ENCODE data around the gene C20orf204. TPM values are rescaled to one million over a fixed set of nuclear protein-coding genes. Genes with fewer than 3 reads are reported as not detected.
"Not testable (repeated sequence)": the region's sequence is repeated elsewhere in the genome, so short reads cannot be mapped to it uniquely, and the experiment has no call there.

Gene C20orf204
- total RNA-seq, 1 donor from 2014 or later = 6.8 TPM

DNA sequence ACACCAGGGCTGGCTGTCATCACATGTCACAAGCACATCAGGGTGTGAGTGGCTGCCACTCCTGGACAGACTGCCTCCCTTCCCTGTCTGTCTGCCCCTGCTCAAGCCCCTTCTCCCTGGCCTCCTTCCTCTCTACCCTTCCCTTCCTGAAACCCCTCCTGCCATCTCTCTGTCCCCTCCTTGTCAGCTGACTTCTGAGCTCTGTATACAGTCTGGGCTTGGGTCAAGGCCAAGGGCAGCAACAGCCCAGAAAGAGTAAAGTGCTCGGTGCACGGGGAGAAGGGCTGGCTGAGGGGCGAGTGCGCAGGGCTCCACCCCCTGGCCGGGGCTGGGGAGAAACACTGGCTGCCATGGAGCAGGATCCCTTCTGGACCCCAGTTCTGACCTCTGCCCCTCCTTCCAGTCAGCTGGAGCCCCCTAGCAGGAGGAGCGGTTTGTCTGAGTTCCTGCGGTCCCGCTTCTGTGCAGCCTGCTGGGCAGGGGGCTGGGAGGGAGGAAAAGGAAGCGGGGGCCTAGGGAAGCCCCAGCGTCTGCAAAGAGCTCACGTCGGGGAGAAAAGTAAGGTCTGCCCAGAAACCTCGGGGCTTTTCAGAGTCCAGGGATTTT lies 46.2 kb downstream of the C20orf204 start:
- DNase-seq (ENCODE audit: extremely low read depth, low read depth, low spot score) = no peak

DNA sequence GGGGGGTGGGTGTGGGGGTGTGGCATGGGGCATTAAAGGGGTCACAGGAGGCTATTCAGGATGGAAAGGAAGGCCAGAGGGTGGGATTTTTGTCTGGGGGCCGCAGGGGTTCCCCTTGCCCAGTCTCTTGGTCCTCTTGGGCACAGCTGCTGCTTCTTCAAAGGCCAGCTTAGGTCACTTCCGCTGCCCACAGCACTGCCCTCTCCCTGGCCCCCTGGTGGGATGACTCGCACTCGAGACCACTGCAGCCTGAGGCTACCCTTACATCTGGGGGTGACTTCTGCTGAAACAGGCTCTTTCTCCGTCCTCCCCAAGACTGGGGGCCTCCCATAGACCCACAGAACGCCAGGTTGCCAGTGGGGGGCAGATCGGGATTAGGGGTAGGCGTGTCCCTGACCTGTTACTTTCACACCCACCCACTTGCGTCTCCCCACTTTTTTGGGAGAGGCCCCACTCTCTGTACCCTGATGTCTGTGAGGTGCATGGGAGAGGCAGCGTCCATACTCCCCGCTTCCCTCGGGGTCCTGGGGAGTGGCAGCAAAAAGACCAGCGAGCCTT lies 46.9 kb downstream of the C20orf204 start:
- no peak for DNase-seq (ENCODE audit: extremely low read depth, low read depth, low spot score)

DNA sequence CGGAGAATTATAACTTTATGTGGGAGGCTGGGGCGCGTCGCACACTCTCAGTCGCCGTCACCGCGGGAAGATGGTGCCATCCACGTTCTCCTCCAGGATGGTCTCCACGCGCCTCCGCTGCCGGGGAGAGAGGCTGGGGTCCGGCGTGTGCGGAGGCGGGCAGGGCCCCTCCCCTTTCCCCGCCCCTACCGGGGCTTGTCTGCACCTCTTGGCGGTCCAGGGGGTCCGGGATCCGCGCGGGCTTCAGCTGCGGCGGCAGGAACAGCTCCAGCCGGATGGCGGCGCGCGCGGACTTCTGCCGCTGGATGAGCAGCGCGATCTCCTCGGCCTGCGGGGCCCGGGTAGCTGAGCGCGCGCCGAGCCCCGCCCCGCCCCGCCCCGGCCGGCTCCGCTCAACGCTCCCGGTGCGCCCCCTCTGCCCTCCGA lies 47.4 kb downstream of the C20orf204 start:
- no peak for DNase-seq (ENCODE audit: extremely low read depth, low read depth, low spot score)

DNA sequence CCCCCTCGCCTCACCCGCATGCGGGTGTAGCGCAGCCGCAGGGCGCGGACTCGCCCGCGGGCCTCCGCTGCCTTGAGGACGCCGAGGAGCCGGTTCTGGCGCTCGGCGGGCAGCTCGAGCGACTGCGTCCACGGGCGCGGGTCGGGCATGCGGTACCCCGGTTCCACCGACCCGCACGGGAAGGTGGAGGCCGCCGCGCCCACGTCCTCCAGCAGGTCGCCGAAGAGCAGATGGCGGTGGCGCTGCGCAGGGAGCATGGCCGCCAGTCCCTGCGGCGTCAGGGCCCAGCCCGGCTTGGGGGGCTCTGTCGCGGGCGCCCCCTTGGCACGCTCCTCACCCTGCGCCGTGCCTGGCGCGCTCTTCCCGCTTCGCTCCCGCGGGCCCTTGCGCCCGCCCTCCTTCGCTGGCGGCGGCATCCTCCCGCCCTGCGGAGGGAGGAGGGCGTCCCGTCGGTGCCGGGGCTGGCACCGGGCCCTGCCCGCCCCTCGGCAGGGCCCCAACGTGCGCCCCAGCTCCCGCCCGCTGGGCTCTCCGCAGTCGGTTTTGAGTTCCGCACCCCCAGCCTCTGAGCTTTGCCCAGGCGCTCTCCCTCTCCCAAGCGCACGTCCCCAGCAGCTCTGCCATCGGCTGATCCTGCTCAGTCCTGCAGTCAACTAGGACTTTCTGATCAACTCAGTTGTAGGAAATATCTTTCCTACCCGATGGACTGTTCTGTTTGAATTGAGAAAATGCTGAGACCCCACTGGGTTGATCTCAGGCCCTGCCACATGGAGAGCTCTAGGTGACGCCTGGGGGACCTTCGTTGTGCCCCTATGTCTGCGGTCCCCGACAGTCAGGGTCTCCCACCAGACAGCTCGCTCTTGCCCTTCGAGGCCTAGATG lies 48.1 kb downstream of the C20orf204 start, which contains the start of gene LKAAEAR1:
TSS of gene LKAAEAR1 (minus strand) at position 595 of the 881 bp plus-strand sequence. CDS start at position 416, 179 bp downstream.
- DNase-seq (ENCODE audit: extremely low read depth, low read depth, low spot score) = no peak

DNA sequence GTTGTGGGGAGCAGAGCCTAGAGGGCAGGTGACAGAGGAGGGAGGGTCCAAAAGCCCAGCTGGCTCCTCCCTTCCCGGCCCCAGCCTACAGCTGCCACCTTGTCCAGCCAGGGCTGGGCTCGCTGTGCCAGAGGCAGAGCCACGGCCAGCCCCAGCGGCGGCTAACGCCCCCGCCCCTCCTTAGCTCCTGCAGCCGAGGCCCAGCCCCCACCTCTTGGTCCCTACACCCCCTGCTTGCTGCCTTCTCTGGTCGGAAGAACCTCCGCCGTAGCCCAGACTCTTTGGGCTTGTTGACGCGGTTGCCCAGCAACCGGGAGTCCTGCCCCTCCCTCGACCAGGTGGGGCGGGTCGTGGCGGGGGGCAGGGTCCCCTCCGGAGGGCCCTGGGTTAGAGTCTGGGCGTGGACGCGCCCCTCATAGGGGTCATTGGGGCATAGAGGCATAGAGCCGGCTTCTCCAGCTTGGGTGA lies 48.7 kb downstream of the C20orf204 start:
- DNase-seq (ENCODE audit: extremely low read depth, low read depth, low spot score) = no peak

DNA sequence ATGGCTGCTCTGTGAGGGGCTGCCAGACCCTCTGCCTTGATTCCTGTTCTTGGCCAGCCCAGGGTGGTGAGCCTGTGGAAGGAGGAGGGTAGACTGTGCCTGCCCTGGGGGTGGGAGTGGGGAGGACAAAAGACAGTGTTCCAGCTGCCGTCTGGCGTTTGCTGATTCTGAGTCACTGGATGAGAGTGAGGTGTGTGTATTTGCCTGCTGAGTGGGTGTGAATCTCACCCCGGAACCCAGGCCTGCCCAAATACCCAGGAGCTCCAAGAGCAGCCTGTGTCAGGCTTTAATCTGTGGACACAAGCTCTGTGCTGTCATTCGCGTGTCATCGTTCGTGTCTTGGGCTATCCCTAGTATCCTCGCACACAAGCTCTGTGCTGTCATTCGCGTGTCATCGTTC lies 50.8 kb downstream of the C20orf204 start:
- DNase-seq (ENCODE audit: extremely low read depth, low read depth, low spot score) = no peak

DNA sequence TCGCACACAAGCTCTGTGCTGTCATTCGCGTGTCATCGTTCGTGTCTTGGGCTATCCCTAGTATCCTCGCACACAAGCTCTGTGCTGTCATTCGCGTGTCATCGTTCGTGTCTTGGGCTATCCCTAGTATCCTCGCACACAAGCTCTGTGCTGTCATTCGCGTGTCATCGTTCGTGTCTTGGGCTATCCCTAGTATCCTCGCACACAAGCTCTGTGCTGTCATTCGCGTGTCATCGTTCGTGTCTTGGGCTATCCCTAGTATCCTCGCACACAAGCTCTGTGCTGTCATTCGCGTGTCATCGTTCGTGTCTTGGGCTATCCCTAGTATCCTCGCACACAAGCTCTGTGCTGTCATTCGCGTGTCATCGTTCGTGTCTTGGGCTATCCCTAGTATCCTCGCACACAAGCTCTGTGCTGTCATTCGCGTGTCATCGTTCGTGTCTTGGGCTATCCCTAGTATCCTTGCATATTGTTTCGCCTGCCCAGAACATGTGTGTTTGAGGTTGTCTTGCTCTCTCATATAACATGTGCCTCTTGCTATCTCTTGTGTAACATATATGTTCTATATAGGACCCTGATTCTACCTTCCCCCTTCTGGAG lies 51.3 kb downstream of the C20orf204 start:
- not testable (repeated sequence) for DNase-seq (ENCODE audit: extremely low read depth, low read depth, low spot score)

DNA sequence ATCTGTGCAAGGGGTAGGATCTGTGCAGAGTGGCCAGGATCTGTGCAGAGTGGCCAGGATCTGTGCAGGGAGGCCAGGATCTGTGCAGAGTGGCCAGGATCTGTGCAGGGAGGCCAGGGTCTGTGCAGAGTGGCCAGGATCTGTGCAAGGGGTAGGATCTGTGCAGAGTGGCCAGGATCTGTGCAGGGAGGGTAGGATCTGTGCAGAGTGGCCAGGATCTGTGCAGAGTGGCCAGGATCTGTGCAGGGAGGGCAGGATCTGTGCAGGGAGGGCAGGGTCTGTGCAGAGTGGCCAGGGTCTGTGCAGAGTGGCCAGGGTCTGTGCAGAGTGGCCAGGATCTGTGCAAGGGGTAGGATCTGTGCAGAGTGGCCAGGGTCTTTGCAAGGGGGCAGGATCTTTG lies 52.6 kb downstream of the C20orf204 start:
- not testable (repeated sequence) for DNase-seq (ENCODE audit: extremely low read depth, low read depth, low spot score)

Other genes starting within 250 kb of the C20orf204 start
- gene ZBTB46, start 204.9 kb upstream of the C20orf204 start, total RNA-seq = 6.7 and 11.7 TPM in 2 replicates
- gene ABHD16B, start 174.7 kb upstream of the C20orf204 start, total RNA-seq = not detected in 2 replicates
- 189 and 209 TPM in 2 replicates for gene TPD52L2, start 170.9 kb upstream of the C20orf204 start, total RNA-seq
- gene DNAJC5, start 141.1 kb upstream of the C20orf204 start, total RNA-seq = 78.2 and 79.4 TPM in 2 replicates
- 28.3 and 45.4 TPM in 2 replicates for gene UCKL1, start 79.8 kb upstream of the C20orf204 start, total RNA-seq
- 15.9 and 24.3 TPM in 2 replicates for gene ZNF512B, start 66.3 kb upstream of the C20orf204 start, total RNA-seq
- gene SAMD10, start 56.5 kb upstream of the C20orf204 start, total RNA-seq = 6.2 and 8.3 TPM in 2 replicates
- 63.2 and 64.3 TPM in 2 replicates for gene PRPF6, start 55.0 kb upstream of the C20orf204 start, total RNA-seq
- 31.8 and 102 TPM in 2 replicates for gene SOX18, start 13.5 kb downstream of the C20orf204 start, total RNA-seq
- 34.5 and 61.0 TPM in 2 replicates for gene TCEA2, start 27.0 kb downstream of the C20orf204 start, total RNA-seq
- 32.6 and 40.3 TPM in 2 replicates for gene RGS19, start 43.3 kb downstream of the C20orf204 start, total RNA-seq
- 2.7 and 4.5 TPM in 2 replicates for gene OPRL1, start 43.9 kb downstream of the C20orf204 start, total RNA-seq
- gene LKAAEAR1, start 48.2 kb downstream of the C20orf204 start, total RNA-seq = 1.2 TPM in 1 of 2 replicates, not detected in the other
- gene NPBWR2, start 71.4 kb downstream of the C20orf204 start, total RNA-seq = not detected in 2 replicates
- not detected in 2 replicates for gene MYT1, start 128.3 kb downstream of the C20orf204 start, total RNA-seq
- gene PCMTD2, start 219.6 kb downstream of the C20orf204 start, total RNA-seq = 29.3 and 38.2 TPM in 2 replicates

All from glomerular endothelial cell (primary cell).